IPS-18a (cell line): ENCODE data around the gene ABCA7.

Experiments
- H3K27ac ChIP-seq: one replicate; pipeline ENCODE4 v1.5.1; 2013; ENCODE audit warnings: low read length
- H3K27me3 ChIP-seq: one replicate; pipeline ENCODE4 v1.6.1; 2013; ENCODE audit warnings: mild to moderate bottlenecking, low read length; ENCODE audit not compliant: control insufficient read depth, insufficient read depth
- H3K36me3 ChIP-seq: one replicate; pipeline ENCODE4 v1.6.1; 2013; ENCODE audit warnings: low read depth, low read length; ENCODE audit not compliant: control insufficient read depth
- H3K4me1 ChIP-seq: one replicate; pipeline ENCODE4 v1.6.1; 2013; ENCODE audit warnings: low read depth, low read length; ENCODE audit not compliant: control insufficient read depth
- H3K4me3 ChIP-seq: one replicate; pipeline ENCODE4 v1.5.1; 2013; ENCODE audit warnings: low read length
- H3K9ac ChIP-seq: one replicate; pipeline ENCODE4 v1.6.1; 2013; ENCODE audit warnings: mild to moderate bottlenecking, low read length, moderate library complexity
- H3K9me3 ChIP-seq: one replicate; pipeline ENCODE4 v1.6.1; 2013; ENCODE audit warnings: low read depth, low read length; ENCODE audit not compliant: control insufficient read depth

Gene ABCA7

DNA sequence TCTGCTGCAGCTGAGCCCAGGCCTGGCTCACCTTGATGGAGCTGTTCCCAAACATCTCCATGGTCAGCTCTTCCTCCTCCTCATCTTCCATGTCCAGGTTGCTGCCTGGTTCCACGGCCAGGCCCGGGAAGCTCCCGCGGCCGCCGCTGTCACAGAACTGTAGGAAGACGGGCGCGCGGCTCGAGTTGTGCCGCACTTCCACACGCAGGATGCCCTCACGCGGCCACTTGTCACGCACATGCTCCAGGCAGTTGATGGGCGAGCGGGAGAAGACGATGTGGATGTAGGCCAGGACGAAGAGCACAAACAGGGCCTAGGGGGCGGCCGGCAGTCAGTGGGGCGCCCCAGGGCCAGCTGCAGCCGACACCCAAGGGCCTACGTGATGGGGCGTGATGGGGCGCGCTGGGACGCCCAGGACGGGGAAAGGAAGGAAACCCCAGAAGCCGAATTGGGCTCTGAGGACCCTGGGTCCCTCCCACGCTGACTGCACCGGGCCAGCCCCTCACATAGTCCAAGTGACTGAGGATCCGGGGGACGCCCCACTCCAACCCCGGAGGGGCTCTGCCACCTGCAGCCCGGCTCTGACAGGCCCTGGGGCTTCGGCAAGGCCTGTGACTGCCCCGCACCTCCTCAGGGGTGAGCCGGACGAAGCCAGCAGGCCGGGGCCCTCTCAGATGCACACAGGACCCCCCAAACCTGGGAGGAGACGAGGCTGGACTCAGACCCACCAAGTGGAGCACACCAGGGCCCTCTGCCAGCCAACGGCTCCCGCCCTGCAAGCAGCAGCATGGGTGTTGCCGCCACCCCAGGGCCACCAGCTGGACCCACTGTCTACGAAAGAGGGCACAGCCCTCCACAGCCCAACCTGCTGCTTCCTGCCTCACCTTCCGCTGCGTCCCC, 25.5 kb upstream of the ABCA7 start:
- Histone ChIP-seq H3K9me3 (no peaks in the 10 kb centered on the region), H3K27me3 (no peaks in the 10 kb centered on the region), H3K4me3 (no peak overlapping the region), H3K36me3 (peaks cover 12% of the 10 kb centered on the region), H3K27ac (no peak overlapping the region), H3K9ac (no peak overlapping the region), H3K4me1 (peaks cover 6% of the 10 kb centered on the region)

DNA sequence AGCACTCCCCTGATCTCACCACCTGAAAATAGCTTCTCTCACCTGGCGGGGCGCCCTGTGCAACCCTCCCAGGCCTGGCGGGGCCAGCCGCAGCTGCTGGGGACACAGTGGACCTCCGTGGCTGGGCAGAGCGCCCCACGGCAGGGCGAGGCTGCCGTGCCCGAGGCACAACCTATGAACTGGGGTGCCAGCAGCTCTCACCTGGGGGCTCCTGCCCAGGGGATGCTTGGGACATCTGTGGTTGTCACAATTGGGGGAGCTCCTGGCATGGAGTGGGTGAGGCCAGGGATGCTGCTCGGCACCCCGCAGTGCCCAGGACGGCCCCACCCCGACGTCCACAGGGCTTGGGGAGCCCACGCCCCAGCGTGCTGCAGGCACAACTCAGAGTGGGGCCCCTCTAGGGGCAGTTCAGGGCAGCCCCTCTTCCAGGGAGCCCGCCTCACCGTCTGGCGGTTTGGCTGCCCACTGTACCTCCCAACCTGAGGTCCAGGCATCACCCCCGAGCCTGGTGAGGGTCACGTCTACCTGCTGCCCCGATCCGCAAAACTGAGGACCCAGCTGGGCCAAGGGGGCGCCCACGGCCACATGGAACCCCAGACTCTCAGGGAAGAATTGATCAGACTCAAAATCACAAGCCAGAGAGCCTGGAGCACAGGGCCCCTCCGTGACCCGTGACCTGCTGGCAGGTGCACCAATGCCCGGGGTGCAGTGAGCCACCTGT, 24.7 kb upstream of the ABCA7 start:
- Histone ChIP-seq H3K36me3 (peaks cover 9% of the 10 kb centered on the region), H3K9ac (no peak overlapping the region), H3K4me1 (peaks cover 6% of the 10 kb centered on the region), H3K4me3 (no peak overlapping the region), H3K27ac (no peak overlapping the region), H3K27me3 (no peaks in the 10 kb centered on the region), H3K9me3 (no peaks in the 10 kb centered on the region)

DNA sequence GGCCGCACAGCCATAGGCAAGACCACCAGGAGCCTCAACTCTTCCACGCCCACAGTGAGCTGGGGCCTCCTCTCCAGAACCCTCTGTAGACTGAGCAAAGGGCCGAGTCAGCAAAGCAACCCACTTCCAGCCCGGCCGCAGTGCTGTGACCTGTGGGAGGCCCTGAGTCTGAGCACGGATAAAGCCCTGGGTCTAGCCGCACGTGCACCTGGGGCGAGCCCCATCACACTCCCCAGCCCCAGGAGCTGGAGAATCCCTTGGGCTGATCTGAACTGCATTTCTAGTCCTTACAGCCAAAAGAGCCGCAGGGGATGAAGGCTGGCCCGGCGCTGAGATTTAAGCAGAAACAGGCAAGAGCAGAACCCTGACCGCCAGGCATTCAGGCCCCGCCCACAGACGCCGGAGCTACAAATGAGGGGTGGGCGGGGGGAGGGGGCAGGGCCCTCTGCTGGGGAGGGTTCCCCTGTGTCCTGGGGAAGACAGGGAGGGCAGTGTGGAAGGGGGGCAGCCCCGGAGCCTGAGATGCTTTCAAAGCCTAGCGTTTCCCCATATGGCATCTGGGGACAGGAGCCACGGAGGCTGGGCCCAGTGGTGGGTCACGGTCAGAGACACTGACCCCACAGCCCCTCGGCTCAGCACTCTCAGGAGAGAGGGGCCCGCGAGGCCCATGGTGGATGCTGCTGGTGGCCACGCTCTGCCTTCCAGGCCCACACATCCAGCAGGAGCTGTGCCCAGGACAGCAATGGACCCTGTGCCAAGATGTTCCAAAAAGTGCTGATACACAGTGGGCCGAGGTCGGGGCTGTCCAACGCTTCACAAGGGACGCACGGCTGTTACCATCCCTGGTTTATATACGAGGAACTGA, 23.9 kb upstream of the ABCA7 start:
- Histone ChIP-seq H3K27me3 (no peaks in the 10 kb centered on the region), H3K9ac (no peak overlapping the region), H3K9me3 (no peaks in the 10 kb centered on the region), H3K36me3 (peaks cover 9% of the 10 kb centered on the region), H3K4me3 (no peak overlapping the region), H3K4me1 (peaks cover 6% of the 10 kb centered on the region), H3K27ac (no peak overlapping the region)

DNA sequence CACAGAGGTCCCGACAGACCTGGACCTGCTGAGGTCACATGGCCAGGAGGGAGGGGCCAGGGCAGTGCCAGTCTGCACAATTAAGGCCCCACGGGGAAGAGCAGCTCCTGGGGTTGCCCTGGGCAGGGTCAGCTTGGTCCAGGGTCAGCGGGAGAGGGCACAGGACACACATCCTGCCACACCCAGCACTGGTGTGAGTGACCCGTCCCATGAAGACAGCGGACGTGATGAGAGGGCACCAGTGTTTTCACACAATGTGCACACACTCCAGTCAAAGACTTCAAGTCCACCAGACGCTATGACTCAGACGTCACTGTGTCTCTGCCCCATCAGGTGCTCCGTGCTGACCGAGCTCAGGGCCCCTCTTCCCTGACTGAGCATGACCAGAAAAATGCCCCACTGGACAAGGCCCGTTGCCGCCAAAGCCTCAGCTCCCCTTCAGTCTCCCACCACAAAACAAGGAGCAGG, 23.2 kb upstream of the ABCA7 start:
- H3K36me3 ChIP-seq = peaks cover 9% of the 10 kb centered on the region
- H3K27me3 ChIP-seq = no peaks in the 10 kb centered on the region
- H3K9ac ChIP-seq = no peak overlapping the region
- H3K9me3 ChIP-seq = no peaks in the 10 kb centered on the region
- H3K27ac ChIP-seq = no peak overlapping the region
- peaks cover 6% of the 10 kb centered on the region for H3K4me1 ChIP-seq
- H3K4me3 ChIP-seq = no peak overlapping the region

DNA sequence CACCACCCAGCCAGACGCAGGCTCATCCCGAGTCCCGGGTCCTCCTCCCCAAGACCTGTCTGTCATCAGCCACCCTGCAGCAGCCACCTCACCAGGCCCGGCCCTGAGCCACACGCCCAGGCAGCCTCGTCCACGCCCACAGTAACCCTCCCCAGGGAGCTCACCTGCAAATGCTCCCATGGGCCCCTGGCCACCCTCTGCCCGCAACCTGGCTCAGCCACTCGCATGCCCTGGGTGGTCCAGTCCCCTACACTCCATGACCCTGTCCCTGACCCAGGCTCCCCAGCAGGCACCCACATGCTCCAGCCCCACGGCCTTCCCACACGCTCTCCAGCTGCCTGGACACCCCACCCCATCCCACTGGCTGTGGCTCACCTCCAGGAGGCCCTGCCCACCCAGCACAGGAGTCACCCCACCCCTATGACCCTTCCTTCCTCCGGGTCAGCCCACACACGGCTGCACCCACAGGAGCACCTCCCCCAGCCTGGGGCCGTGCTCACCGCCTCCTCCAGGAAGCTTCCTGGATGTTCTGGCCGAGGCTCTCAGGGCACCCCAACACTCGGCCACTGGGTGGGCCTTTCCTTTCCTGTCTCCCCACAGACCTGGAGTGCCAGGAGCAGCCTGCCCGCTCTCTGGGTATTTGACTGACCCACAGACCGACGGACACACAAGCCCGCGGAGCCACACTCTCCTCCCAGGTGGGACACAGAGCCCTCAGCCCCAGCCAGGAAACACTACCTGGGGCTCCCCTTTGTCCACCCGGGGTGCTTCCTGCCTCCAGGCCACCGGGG, 22.6 kb upstream of the ABCA7 start:
- Histone ChIP-seq H3K9me3 (no peaks in the 10 kb centered on the region), H3K4me1 (peaks cover 6% of the 10 kb centered on the region), H3K27ac (no peak overlapping the region), H3K9ac (no peak overlapping the region), H3K4me3 (no peak overlapping the region), H3K36me3 (peaks cover 9% of the 10 kb centered on the region), H3K27me3 (no peaks in the 10 kb centered on the region)

DNA sequence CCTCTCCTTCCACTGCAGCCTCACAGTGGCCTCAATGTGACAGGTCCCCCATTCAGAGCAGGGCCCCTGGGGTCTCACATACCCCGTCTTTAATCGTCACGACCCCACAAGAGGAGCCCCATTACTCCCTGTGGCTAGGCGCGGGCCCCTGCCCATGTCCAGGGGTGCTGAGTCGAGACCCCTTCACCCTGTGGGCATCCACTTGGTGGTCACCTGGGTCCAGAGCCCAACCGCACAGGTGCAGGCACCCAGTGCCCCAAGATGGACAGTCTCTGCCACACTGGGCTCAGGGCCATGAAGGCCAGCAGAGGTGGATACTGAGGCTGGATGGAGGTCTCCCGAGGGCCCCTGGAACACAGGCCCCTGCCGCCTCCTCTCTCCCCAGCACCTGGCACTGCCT, 22.0 kb upstream of the ABCA7 start:
- H3K9ac ChIP-seq = no peak overlapping the region
- peaks cover 9% of the 10 kb centered on the region for H3K36me3 ChIP-seq
- H3K4me1 ChIP-seq = peaks cover 6% of the 10 kb centered on the region
- no peak overlapping the region for H3K27ac ChIP-seq
- no peaks in the 10 kb centered on the region for H3K9me3 ChIP-seq
- H3K27me3 ChIP-seq = no peaks in the 10 kb centered on the region
- H3K4me3 ChIP-seq = no peak overlapping the region

DNA sequence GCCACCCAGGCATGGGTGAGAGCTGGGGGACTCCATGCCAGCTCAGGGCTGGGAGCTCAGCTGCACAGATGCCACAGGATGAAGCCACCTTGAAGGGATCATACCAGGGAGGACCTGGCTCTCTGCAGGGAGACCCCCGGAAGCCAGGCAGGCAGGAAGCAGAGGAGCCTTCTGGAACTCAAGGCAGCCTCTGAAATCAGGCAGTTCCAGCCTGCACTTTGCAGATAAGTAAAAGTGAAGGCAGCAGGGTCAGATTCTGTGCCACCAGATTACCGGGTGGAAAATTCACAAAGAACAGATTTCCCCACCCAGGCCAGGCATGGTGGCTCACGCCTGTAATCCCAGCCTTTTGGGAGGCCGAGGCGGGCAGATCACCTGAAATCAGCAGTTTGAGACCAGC, 21.5 kb upstream of the ABCA7 start:
- H3K4me1 ChIP-seq = peaks cover 6% of the 10 kb centered on the region
- H3K4me3 ChIP-seq = no peak overlapping the region
- no peak overlapping the region for H3K27ac ChIP-seq
- H3K27me3 ChIP-seq = no peaks in the 10 kb centered on the region
- no peaks in the 10 kb centered on the region for H3K9me3 ChIP-seq
- peaks cover 8% of the 10 kb centered on the region for H3K36me3 ChIP-seq
- H3K9ac ChIP-seq = no peak overlapping the region

DNA sequence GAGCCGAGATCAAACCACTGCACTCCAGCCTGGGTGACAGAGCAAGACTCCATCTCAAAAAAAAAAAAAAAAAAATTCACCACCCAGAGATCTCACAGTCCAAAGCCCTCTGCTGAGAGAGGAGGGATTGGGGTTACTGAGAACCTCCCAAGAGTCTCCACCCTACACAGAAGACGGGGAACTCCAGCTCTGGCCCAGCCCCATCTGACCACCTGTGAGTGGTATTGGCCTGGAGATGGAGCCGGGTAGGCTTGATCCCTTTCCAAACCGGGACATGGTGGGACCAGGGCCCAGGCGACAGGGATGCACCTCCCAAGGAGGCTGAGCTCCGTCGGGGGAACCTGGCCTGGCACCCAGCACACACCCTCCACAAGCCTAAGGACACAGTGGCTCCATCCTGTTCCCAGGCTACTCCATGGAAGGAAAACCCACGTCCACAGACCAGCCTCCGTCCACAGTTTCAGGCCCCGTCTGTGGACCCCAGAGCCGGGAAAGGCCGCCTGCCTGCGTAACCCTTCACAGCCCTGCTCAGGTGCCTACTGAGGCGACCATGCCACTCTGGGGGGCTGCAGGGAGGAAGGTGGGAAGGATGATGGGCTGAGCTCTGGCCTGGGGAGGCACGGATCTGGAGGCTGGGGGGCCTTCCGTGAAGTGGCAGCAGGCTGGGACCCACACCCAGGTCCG, 20.8 kb upstream of the ABCA7 start:
- H3K27me3 ChIP-seq = no peaks in the 10 kb centered on the region
- no peak overlapping the region for H3K27ac ChIP-seq
- H3K4me3 ChIP-seq = peak overlapping the region; percentile 81
- peaks cover 6% of the 10 kb centered on the region for H3K4me1 ChIP-seq
- H3K9ac ChIP-seq = no peak overlapping the region
- peaks cover 2% of the 10 kb centered on the region for H3K36me3 ChIP-seq
- H3K9me3 ChIP-seq = no peaks in the 10 kb centered on the region

DNA sequence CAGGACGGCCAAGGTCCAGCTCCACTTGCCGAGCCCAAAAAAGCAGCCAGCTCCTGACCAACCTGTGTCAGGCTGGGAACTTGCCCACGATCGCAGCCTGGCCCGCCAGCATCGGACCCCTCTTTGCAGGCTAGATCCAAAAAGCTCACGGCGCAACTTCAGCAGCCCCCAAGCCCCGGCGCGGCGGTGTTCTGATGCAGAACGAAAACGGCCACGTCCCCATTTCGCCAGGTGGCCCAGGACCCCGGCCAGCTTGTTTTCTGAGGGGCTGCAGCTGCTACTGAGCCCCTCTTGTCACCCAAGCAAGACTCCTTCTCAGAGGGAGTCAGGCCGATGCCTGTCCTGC, 20.3 kb upstream of the ABCA7 start:
- no peaks in the 10 kb centered on the region for H3K36me3 ChIP-seq

DNA sequence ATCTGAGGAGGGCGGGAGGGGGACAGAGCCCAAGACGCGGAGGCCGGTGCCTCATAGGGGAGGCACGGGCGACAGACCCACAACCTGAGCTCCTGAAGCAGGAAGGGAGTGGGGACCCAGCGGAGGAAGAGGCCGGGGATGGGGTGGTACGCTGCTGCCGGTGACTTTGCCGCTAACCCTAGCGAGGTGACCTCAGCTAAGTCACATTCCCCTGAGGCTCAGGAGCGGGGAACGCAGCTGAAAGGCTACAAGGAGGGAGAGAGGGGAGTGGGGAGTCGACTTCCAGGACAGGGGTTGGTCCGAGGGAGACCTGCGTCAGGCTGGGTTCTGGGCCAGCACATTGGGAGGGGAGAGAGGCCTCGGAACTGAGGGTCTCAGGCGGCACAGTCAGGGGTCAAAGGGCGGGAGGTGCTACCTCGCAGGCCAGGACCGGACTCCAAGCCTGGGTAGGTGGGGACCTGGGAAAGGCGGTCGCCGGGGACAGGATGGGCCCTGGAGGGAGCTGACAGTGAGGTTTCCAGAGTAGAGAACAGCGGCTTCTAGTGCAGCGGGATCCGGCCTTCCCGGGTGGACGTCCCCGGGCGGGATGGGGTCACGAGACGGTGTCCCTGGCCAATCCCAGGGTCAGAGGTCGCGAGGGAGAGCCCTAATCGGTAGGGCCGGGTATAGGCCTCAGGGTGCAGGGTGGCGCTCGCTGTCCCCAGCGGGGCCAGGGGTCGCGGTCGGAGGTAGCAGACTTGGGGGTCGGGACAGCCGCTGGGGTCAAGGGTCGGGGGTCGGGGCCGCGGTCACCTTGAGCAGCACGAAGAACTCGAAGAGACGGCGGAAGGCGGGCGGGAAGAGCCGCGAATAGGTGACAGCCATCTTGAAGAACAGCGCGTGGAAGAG, 19.7 kb upstream of the ABCA7 start:
- H3K36me3 ChIP-seq = no peaks in the 10 kb centered on the region
- H3K4me1 ChIP-seq = peaks cover 6% of the 10 kb centered on the region
- no peak overlapping the region for H3K27ac ChIP-seq
- no peaks in the 10 kb centered on the region for H3K27me3 ChIP-seq
- peak overlapping the region; percentile 62 for H3K9ac ChIP-seq
- H3K9me3 ChIP-seq = no peaks in the 10 kb centered on the region
- peak overlapping the region; percentile 81 for H3K4me3 ChIP-seq

More for the DNA sequence above, 20.3 kb upstream of the ABCA7 start:
- H3K27ac ChIP-seq = no peak overlapping the region
- H3K9ac ChIP-seq = peak overlapping the region; percentile 62
- H3K4me1 ChIP-seq = peaks cover 6% of the 10 kb centered on the region
- no peaks in the 10 kb centered on the region for H3K27me3 ChIP-seq
- H3K9me3 ChIP-seq = no peaks in the 10 kb centered on the region
- peak overlapping the region; percentile 81 for H3K4me3 ChIP-seq
